Measurements from ENCODE around the gene RAD51C.
"Not testable (repeated sequence)": the region's sequence is repeated elsewhere in the genome, so short reads cannot be mapped to it uniquely, and the experiment has no call there.

RAD51C gene

GRCh38 chr17:58692239-58693055 lies at the start of gene RAD51C:
Gene RAD51C (plus strand): TSS chr17:58692602. CDS start chr17:58692644, 42 bp downstream.
- DNase-seq (ENCODE audit: low spot score): peak; percentile 99

GRCh38 chr17:58643147-58643546 lies 49.3 kb upstream of the RAD51C start:
- DNase-seq (ENCODE audit: low spot score): no peak

- no peak for DNase-seq (ENCODE audit: low spot score)
These were observed 44.2 kb upstream of the RAD51C start for GRCh38 chr17:58648236-58648635.

GRCh38 chr17:58657962-58658803 lies 34.2 kb upstream of the RAD51C start:
- not testable (repeated sequence) for DNase-seq (ENCODE audit: low spot score)

- DNase-seq (ENCODE audit: low spot score): peak; percentile 91
These were observed 33.3 kb upstream of the RAD51C start for GRCh38 chr17:58658804-58659713.

GRCh38 chr17:58659714-58660084 lies 32.7 kb upstream of the RAD51C start:
- DNase-seq (ENCODE audit: low spot score): not testable (repeated sequence)

GRCh38 chr17:58660621-58661020 lies 31.8 kb upstream of the RAD51C start:
- DNase-seq (ENCODE audit: low spot score): no peak

GRCh38 chr17:58661499-58661898 lies 30.9 kb upstream of the RAD51C start:
- no peak for DNase-seq (ENCODE audit: low spot score)

GRCh38 chr17:58664302-58664701 lies 28.1 kb upstream of the RAD51C start:
- DNase-seq (ENCODE audit: low spot score): no peak

- no peak for DNase-seq (ENCODE audit: low spot score)
These were observed 26.2 kb upstream of the RAD51C start for GRCh38 chr17:58665946-58666857.

GRCh38 chr17:58666858-58667267 lies 25.5 kb upstream of the RAD51C start:
- no peak for DNase-seq (ENCODE audit: low spot score)

GRCh38 chr17:58667934-58668597 lies 24.3 kb upstream of the RAD51C start:
- DNase-seq (ENCODE audit: low spot score): no peak

GRCh38 chr17:58668598-58668935 lies 23.8 kb upstream of the RAD51C start:
- no peak for DNase-seq (ENCODE audit: low spot score)

- no peak for DNase-seq (ENCODE audit: low spot score)
These were observed 22.5 kb upstream of the RAD51C start for GRCh38 chr17:58669853-58670252.

GRCh38 chr17:58671969-58672368 lies 20.4 kb upstream of the RAD51C start:
- DNase-seq (ENCODE audit: low spot score): no peak

GRCh38 chr17:58677194-58677880 lies 15.1 kb upstream of the RAD51C start:
- DNase-seq (ENCODE audit: low spot score): no peak

- DNase-seq (ENCODE audit: low spot score): not testable (repeated sequence)
These were observed 14.1 kb upstream of the RAD51C start for GRCh38 chr17:58678287-58678686.

GRCh38 chr17:58679263-58680037 lies 13.0 kb upstream of the RAD51C start:
- no peak for DNase-seq (ENCODE audit: low spot score)

GRCh38 chr17:58680038-58680369 lies 12.4 kb upstream of the RAD51C start:
- no peak for DNase-seq (ENCODE audit: low spot score)

Data from D341Med (cell line).